HT-29 (cell line): ENCODE measurements around the gene MAPK4. TPM values are rescaled to one million over a fixed set of nuclear protein-coding genes. Genes with fewer than 3 reads are reported as not detected.
A peak's percentile ranks its signal among the peaks of the same experiment; 100 is the strongest.
"Not testable (repeated sequence)": the region's sequence is repeated elsewhere in the genome, so short reads cannot be mapped to it uniquely, and the experiment has no call there.

Experiments
- DNase-seq: peaks from one replicate; pipeline ENCODE4 v3.0.0-alpha.2; 2015; ENCODE audit warnings: low spot score
- total RNA-seq: library from RNA; depleted of rRNA; stranded (reverse); fragments of >200 nt; shearing (Covaris generic); gene quantifications from 2 replicates; pipeline ENCODE4 v1.2.3, GENCODE V29; 2014

Gene MAPK4
- total RNA-seq, 1 experiment from 2014 or later: not detected

DNA sequence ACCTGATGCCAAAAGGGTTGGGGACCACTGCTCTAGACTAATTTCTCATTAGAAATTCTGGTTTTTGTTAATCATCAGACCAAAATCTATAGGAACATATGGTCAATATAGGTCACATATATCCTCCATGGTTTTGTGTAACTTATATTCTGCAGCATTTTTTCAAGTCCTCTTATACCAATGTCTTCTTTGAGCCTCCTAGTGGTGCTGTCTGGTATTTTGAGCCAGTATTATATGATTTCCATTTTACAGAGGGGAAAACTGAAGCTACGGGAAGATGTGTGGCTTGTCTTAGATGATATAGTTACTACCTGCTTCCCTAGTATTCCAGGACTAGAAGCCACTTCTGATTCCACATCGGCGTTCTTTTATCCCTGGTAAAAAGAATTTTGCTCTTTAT is 13.8 kb downstream of the MAPK4 start:
- no peak for DNase-seq

DNA sequence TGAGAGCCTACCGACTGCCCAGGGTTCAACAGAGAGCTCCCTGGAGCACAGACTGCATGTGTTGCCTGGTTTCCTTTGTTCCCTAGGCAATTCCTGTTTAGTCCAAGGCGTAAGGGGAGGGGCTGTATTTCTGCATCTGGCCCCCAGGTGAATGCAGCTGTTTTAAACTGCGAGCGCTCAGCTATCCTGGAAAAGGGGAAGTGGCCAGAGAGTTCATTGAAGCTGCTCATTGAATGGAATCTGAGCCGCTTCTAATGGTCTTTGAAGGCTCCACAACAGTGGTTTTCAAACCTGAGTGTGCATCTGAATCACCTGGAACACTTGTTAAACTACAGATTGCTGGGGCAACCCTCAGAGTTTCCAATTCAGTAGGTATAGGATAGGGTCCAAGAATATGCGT is 18.1 kb downstream of the MAPK4 start:
- DNase-seq: no peak

DNA sequence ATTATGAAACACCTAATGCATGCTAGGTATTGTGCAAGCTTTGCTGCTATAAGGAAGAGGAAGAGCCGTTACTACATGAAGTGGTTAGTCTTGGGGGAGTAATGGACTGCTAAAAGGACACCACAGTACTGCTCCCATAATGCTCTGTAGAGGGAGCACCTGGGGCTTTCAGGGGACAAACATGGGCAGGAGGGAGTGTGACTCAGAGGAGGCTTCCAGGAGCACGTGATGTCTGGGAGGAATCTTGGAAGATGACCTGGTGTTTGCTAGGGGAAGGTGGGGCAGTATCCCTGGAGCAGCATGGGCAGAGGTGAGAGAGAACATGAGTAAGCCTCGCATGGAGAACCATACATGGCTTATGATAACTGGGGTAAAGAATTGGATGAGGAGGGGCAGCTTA is 18.8 kb downstream of the MAPK4 start:
- DNase-seq: peak; percentile 3

DNA sequence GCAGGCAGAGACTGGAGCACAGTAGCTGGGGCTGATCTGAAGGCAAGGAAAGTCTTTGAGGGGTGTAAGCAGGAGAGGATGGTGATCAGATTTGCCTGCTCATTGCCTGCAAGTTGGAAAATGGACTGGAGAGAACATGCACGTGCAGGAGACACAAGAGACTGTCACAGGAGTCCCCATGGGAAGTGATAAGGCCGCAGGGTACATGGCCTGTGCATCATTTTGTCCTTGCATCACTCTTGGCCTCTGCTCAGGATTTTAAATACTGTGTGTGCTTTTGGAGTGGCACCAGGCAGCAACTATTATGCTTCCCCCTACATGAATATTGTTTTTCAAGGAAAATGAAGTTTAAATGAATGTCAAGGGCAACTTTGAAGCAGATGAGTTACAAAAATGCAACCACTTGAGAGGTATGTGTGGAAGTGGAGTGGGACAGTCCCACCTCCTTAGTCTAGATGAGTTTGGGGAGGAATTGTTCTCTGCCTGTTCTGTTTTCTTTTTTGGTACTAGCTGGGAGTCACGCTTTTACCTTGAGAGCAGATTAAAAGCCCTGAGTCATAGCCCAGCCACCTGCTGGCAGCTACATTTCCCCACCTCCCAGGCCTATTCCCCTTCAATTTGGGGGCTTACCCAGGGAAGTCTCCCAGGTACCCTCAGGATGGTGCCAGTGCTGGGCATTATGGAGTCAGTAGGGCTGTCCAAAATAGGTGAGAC is 19.3 kb downstream of the MAPK4 start:
- DNase-seq: no peak

DNA sequence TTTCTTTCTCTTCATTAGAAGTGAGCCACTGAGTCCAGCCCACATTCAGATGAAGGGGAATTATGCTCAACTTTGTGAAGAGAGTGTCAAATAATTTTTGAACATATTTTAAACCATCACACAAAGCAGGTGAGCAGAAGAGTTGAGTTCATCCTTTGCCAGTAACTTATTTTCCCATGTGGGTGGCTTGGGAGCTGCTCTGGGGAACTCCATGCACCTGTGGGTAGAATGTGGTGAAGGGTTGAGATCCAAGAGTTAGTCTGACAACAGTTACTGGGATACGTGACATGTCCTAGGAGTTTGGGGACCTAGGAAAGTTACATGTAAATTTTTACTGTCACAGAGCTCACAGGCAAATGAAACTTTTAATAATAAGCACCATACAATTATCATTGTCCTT is 21.6 kb downstream of the MAPK4 start:
- no peak for DNase-seq

DNA sequence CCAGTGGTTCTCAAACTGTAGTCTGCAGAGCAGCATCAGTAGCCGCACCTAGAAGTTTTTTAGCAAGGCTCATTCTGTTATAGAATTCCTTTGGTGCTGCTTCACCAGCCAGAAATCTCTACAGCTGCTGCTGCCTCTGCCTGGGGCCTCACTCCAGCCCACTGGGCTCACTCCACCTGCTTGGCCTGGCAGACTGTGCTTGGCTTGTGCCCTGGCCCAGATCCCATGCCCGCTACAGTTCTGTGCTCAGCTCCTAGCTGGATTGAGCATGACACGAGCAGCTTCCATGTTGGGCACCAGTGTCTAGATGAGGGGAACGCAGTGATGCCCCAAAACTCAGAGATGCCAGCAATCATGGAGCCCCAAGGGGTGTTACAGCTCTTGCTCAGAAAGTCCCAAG is 22.6 kb downstream of the MAPK4 start:
- no peak for DNase-seq

DNA sequence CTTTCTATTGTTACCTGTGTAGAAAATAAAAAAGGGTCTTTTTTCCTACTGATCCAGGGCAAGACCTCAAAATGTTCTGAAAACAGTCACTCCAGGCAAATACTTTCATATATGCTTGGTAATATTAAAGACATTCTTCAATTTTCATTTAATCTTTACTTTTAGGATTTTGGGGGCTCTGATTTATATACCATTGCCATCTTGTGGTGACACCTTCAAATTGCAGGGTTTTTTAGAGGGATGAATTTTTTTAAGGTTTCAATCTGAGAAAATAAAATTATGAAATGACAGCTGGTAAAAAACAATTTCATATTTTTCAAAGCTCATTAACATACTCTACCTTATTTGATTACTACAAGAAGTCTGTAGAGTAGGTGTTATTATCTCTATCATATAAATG is 26.8 kb downstream of the MAPK4 start:
- no peak for DNase-seq

DNA sequence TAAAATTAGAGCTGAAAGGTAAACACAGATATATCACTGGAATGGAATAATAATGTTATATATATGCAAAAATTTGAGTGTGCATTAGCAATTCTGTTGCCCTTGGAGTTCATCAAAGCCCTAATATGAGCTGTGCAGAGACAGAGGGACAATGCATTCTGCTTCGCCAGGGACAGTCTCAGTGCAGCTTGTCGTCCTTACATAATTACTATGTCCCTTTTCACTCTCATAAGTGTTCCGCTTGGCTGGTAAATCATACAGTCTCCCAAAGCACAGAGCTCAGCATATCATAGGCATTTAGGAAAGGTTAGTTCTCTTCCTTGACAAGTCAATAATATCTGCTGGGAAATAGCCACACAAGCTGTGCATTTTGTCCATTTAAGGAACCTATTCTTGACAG is 30.7 kb downstream of the MAPK4 start:
- DNase-seq: no peak

DNA sequence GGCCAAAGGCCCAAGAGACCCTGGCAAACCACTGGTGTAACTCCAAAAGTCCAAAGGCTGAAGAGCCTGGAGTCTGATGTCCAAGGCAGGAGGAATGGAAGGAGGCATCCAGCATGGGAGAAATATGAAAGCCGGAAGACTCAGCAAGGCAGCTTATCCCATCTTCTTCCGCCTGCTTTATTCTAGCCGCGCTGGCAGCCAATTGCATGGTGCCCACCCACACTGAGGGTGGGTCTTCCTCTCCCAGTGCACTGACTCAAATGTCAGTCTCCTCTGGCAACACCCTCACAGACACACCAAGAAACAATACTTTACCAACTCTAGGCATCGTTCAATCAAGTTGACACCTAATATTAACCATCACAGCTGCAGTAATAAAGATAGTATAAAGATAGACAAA is 34.1 kb downstream of the MAPK4 start:
- DNase-seq: no peak

DNA sequence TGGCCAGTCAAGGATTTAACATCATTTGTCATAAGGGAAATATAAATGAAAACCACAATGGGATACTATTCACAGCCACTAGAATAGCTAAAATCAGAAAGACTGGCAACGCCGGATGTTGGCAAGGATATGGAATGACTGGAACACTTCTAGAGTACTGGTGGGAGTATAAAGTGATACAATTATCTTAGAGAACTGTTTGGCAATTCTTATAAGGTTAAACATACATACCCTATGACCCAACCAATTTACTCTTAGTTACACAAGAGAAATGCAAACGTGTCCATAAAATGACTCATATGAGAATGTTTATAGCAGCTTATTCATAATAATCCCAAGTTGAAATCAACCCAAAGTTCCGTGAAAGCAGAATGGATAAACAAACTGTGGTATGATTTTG is 35.1 kb downstream of the MAPK4 start:
- no peak for DNase-seq

DNA sequence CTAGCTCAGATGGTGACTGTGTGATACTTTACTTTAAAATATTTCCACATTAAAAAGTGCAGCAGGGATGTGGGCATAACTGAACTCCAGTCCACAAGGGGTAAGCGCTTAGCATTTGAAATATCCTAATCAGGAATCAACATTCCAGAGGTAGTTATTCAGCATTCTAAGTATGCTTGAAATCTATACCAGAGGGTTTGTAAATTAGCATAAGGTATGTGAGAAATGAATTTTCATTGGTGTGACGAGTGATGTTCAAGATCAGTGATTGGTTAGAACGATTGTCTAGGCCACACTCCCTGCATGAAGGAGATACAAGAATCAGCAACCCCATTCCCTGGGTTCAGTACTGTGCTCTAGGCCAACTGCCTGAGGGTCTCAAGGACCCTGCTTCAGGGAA is 42.6 kb downstream of the MAPK4 start:
- no peak for DNase-seq

DNA sequence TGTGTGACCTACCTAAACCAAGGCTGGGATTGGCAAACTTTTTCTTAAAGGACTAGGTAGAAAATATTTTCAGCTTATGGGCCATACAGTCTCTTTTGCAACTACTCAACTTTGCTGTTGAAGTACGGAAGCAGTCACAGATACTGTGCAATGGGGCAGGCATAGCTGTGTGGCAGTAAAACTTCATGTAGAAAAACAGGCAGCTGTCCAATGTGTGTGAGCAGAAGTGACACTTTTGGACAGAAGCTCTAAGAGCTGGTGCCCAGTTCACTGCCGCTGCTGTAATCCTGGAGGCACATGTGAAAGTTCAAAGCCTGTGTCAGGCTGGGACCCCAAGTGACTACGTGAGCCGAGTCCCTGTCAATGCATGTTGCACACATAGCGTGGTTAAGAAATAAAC is 46.7 kb downstream of the MAPK4 start:
- no peak for DNase-seq

DNA sequence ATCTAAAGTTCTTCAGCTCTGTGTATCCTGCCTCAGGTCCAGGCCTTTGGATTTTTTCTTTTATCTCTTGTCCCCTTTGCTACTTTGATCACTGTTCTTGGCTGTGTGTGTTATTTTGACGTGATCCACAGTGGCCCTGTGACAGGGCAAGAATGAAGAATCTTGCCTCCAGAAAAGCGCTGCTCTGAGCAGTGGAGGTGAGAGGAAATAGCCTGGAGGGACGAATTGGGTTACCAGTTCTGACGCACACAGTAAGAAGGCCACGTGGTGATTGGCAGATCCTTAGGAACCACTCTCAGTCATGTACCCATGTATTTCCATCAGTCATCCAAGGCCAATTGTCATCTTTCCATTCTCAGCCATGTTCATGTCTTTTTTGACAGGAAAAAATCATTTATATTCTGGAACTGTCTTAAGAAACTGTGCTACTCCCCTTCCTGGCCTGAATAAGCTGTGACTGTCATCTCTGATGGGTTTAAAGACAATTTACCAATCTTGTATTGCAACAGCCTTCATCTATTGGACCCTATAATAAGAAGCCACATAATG is 47.6 kb downstream of the MAPK4 start:
- no peak for DNase-seq

DNA sequence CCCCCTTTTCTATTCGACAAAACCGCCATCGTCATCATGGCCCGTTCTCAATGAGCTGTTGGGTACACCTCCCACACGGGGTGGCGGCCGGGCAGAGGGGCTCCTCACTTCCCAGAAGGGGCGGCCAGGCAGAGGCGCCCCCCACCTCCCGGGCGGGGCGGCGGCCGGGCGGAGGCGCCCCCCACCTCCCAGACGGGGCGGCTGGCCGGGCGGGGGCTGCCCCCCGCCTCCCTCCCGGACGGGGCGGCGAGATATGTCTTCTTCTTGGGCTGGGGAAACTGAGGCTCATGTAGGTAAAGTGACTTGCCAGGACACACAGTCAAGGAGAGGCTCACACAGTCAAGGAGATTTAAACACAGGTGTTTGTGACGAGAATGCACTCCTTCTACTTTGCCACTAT is 49.3 kb downstream of the MAPK4 start:
- not testable (repeated sequence) for DNase-seq

DNA sequence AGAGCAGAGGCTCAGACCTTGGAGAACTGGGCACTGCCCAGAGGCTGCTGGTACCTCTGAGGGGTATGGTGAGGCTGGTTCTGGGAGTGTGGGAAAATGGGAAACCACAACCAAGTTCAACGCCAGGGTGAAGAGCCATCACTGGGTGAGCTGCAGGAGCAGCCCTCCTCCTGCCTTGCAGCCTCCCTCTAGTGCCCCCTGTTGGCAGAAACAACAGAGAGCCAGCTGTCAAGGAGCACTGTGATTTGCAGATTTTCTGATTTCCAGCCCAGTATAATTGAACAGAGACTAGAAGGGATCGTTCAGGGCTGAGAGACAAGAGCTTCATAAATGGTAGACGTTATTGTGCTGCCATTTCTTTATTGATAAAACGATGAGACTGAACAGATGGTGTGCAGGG is 50.5 kb downstream of the MAPK4 start:
- DNase-seq: peak; percentile 4

DNA sequence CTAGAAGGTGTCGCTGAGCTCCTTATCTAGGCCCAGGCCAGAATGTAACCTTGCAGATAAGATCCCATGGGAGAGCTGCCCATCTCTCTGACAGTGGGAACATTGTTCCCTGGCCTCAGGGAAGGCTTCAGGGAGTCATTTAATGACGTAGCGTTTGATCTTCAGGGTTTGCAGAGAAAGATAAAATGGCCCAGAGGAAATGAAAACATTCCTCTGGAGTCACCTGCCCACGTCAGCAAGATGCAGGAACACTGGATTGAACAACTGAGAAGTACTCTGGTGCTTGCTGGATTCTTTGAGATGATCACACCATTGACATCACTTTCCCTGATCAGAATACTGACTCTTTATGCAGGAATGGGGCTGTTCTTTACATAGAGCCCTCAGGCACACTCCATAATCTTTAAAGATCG is 51.6 kb downstream of the MAPK4 start:
- DNase-seq: no peak

DNA sequence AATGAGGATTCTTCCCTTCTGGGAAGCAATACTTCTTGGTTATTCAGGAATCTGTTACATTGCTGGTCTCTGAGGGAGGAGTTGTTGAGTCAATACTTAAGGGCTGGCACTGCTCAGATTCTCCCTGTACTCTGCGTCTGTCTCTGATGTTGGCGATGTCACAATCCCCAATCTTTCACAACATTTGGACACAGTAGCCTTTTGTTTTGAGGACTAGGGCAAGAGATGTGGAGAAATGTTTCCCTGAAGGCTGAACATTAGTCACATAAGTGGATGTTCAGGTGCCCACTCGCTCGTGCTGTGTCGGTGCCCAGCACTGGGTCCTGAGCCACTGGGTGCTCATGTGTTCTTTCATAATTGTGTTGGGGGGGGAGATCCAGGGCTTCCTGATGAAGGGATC is 55.0 kb downstream of the MAPK4 start:
- DNase-seq: peak; percentile 2

DNA sequence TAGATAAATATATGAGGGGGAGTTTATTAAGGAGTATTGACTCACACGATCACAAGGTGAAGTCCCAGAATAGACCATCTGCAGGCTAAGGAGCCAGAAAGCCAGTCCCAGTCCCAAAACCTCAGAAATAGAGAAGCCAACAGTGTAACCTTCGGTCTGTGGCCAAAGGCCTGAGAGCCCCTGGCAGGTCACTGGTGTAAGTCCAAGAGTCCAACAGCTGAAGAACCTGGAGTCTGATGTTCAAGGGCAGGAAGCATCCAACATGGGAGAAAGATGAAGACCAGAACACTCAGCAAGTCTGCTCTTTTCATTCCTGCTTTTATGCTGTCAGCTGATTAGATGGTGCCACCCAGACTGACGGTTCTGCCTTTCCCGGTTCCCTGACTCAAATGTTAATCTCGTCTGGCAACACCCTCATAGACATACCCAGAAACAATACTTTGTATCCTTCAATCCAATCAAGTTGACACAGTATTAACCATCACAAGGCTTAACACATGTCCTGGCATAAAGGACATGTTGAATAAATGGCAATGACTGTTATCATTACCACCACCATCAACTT is 56.7 kb downstream of the MAPK4 start:
- no peak for DNase-seq

DNA sequence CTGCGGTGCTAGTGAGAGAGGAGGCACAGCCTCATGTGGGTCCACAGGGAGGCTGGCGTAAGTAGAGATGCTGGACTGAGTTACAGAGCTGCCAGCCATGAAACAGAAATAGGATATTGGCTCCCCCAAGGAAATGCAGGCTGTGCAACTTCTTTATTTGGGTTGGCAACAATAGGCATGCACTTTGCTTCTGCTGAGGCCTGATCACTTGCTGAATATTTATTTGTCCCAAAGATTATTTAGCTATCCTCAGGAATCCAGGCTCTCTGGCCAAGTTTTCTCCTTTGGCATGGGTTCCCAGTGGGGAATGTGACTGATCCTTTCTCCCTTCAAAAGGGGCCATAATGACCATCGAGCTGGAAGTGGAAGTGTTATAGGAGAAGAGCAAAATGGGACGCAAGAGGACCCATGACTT is 60.0 kb downstream of the MAPK4 start:
- no peak for DNase-seq

DNA sequence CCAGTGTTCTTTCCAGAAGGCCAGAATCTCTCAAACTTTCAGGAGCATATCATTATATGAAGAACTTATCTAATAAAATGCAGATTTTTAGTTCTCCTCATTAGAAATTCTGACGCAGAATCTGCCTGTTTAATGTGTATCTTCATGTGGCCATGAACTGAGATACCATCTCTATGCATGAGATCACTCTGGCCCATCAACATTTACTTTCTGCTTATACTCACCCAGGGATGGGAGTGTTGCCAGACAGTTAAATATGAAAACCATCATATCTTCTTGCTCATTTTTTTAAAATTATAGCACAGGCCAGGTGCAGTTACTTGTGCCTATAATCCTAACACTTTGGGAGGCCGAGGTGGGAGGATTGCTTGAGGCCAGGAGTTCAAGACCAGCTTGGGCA is 60.4 kb downstream of the MAPK4 start:
- DNase-seq: no peak

DNA sequence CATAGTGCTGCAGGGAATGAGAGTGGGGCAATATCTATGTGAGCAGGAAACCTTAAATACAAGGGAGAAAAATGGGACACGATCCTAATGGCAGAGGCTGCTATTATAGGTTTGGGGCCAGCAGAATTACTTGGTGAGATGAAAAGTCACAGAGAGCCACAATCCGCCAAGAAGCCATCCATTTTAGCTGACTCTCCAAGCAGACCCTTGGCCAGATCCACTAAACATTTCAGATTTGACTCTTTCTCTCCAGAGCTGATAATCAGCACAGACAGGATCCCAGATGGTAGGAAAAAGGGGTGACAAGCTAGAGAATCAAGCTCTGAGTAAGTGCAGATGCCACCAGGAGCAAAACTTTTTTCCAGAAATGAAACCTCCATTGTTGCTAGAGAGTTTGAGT is 61.5 kb downstream of the MAPK4 start:
- DNase-seq: no peak

DNA sequence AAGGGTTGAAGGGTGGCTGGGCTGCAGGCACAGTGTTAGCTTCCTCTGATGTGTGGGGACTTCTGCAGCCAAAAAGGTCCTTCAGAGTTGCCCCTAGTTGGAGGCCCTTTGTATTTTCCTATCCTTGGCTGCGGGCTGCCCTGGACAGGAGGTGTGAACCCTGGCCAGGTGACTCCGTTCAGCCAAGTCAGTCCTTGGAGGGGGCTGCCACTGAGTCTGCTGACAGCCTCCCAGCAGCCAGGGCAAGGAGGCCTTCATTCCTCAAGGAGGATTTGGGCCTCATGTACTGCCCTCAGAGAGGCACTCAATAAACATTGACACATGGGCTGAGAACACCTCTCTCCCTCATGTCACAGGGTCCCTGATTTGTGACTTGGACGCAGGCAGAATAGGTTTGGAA is 62.4 kb downstream of the MAPK4 start:
- no peak for DNase-seq

DNA sequence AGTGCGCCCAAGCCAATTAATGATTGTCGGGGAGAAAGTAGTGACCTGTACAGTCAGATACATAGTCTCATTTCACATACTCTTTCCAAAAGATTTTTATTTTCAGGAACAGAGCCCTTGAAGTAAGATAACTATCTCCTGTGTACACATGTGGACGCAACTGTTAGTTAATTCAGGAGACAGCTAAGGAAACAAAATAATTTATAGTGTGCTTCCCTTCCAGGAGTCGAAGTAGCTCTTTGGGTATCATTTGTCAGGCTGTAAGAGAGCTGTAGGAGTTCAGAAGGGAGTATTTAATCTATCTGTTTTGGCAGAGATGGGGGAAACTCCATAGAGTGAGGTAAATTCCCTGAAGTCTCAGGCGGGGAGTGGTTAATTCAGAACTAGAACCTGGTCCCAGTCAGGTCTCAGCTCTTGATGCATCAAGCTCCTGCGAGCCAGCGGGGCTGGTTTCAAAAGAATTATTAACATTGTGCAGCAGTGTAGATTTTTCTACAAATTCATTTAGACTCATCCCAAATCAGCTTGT is 63.0 kb downstream of the MAPK4 start:
- no peak for DNase-seq
